Cerebellar nuclear complex (tissue), 1 donor: ENCODE measurements around the gene ZC3H12A.

Experiments used
- DNase-seq, 2 experiments: peaks; one replicate each; lab custom pipeline; 2025; lab: John Stamatoyannopoulos, UW

The ZC3H12A gene

GRCh38 chr1:37478890-37479254, 4.5 kb downstream of the ZC3H12A start:
- DNase-seq = no peak

GRCh38 chr1:37479255-37480124, 5.1 kb downstream of the ZC3H12A start:
- no peak for DNase-seq

GRCh38 chr1:37480125-37480466, 5.7 kb downstream of the ZC3H12A start:
- no peak for DNase-seq

- no peak for DNase-seq
Measured at GRCh38 chr1:37480581-37481288, 6.4 kb downstream of the ZC3H12A start.

GRCh38 chr1:37481289-37482003, 7.1 kb downstream of the ZC3H12A start:
- no peak for DNase-seq

GRCh38 chr1:37482004-37482785, 7.8 kb downstream of the ZC3H12A start:
- DNase-seq = no peak

- DNase-seq = no peak
Measured at GRCh38 chr1:37482796-37483744, 8.7 kb downstream of the ZC3H12A start.

- no peak for DNase-seq
Measured at GRCh38 chr1:37483785-37484184, 9.4 kb downstream of the ZC3H12A start.

GRCh38 chr1:37484325-37485051, 10.1 kb downstream of the ZC3H12A start:
- DNase-seq = no peak

GRCh38 chr1:37485902-37486679, 11.7 kb downstream of the ZC3H12A start:
- no peak for DNase-seq

- DNase-seq = no peak
Measured at GRCh38 chr1:37486680-37487618, 12.6 kb downstream of the ZC3H12A start.

GRCh38 chr1:37487619-37487984, 13.2 kb downstream of the ZC3H12A start:
- no peak for DNase-seq

- DNase-seq = no peak
Measured at GRCh38 chr1:37493336-37494098, 19.1 kb downstream of the ZC3H12A start.

GRCh38 chr1:37495875-37496274, 21.5 kb downstream of the ZC3H12A start:
- DNase-seq = no peak

- DNase-seq = no peak
Measured at GRCh38 chr1:37497832-37498231, 23.5 kb downstream of the ZC3H12A start.

GRCh38 chr1:37498872-37499617, 24.7 kb downstream of the ZC3H12A start:
- DNase-seq = no peak

- no peak for DNase-seq
Measured at GRCh38 chr1:37501661-37502060, 27.3 kb downstream of the ZC3H12A start.
